GM12873 (cell line): Measurements from ENCODE around the gene SSBP2.

Experiments used
- TF ChIP-seq, protein P1 (sequence below): IDR thresholded peaks from 2 replicates; pipeline ENCODE4 v1.5.1; 2012; ENCODE audit warnings: low read depth, mild to moderate bottlenecking, moderate library complexity, low read length, control low read depth; ENCODE audit not compliant: insufficient read depth; ENCODE audit errors: missing control alignments

Gene SSBP2

DNA sequence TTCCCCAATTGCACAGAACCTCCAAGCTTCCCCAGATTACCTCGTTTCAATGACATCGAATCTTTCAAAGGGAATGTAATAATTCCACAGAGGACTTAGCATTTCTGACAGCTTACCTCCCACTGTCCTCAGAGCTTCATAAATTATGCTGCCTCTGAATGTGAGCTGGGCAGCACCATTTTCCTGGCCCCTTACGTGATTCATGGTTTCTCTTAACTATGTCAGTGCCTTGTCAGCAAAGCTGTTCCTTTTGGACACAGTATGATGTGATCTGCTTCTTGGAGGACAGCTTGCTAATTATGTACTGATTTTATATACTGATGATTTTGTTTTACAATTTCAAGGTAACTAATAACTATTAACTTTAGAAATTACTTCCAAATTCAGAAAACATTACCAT, 27.7 kb upstream of the SSBP2 start:
- TF ChIP-seq, protein P1, sequence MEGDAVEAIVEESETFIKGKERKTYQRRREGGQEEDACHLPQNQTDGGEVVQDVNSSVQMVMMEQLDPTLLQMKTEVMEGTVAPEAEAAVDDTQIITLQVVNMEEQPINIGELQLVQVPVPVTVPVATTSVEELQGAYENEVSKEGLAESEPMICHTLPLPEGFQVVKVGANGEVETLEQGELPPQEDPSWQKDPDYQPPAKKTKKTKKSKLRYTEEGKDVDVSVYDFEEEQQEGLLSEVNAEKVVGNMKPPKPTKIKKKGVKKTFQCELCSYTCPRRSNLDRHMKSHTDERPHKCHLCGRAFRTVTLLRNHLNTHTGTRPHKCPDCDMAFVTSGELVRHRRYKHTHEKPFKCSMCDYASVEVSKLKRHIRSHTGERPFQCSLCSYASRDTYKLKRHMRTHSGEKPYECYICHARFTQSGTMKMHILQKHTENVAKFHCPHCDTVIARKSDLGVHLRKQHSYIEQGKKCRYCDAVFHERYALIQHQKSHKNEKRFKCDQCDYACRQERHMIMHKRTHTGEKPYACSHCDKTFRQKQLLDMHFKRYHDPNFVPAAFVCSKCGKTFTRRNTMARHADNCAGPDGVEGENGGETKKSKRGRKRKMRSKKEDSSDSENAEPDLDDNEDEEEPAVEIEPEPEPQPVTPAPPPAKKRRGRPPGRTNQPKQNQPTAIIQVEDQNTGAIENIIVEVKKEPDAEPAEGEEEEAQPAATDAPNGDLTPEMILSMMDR: no peak

DNA sequence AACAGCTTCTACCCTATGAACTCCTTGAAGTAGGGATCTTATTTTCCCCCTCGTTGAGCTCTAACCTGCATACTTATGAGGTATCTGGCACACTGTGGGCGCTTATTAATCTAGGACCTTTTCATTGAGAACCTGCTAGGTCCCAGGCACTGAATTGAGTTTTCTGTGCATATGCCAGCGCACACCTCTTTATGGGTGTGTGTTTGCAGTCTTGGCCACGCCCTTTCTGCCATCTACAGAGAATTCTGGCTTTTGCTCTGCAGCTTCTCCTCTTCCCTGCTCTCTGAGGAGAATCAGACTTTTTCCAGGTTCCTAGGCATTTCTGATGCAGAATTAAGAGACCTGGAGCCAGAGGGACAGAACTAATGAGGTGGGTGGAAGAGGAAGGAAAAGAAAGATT, 25.4 kb upstream of the SSBP2 start:
- TF ChIP-seq, protein P1: no peak

DNA sequence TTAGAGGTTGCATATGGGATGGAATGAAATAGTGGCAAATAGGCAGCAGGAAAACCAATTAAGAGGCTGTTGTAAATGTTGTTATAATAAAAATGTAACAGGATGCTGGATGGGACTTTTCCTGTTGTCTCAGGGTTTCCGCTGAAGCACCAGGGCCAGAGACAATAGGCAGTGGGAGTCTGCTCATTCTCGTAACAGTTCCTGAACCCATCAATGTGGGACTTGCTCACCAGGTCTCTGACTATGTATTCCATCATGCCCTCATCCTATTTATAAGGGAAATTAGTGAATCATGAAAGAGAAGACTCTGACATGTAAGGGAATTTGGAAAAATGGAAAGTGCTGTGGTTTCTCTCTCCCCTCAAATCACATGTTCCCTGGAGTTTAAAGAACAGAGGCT, 23.5 kb upstream of the SSBP2 start:
- TF ChIP-seq, protein P1: no peak

DNA sequence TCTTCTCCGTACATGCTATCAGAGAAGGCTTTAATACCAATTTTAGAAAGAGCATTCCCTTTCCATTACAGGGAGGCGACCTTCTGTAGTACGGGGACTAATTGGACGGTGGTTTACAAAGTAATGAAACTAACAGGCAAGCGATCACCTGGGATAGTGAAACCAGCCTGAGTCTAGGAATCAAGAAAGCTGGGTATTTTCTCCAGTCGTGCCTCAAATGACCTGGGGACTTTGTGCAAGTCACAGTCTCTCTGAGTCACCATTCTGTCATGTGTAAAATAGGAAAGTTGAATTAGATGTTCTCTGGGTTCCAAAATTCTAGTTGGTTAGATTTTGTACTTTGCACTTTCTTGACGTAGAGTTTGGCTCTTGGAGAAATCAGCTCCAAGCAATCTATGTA, 22.7 kb upstream of the SSBP2 start:
- TF ChIP-seq, protein P1: no peak

DNA sequence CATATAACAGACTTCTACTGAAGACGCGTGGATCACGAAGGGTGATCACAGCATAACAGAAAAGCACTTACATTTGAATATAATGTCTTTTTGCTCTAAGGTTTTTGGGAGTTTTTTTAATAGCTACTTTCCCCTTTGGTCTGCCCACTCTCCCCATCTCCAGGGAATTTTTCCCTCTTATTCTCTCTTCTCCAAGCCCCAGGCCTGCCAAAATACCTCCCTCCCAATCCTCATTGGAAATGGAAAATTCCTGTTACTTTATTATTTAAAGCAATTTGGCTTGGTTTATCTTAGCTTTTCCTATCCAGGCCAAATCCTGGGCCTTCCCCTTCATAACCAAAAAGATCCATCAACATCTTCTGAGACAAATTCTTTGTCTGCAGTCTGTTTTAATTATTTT, 22.3 kb upstream of the SSBP2 start:
- TF ChIP-seq, protein P1: no peak

DNA sequence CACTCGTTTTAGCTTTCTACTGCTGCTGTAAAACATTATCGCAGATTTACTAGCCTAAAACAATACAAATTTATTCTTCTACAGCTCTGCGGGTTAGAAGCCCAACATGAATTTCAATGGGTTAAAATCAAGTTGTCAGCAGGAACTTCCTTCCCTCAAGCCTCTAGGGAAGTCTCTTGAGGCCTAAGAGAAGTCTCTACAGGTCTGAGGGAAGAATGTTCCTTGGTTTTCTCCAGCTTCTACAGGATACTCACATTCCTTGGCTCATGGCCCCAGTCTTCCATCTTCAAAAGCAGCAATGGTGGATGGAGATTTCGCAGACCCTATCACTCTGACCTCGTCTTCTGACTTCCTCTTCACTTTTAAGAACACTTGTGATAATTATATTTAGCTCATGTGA, 21.6 kb upstream of the SSBP2 start:
- TF ChIP-seq, protein P1: no peak

DNA sequence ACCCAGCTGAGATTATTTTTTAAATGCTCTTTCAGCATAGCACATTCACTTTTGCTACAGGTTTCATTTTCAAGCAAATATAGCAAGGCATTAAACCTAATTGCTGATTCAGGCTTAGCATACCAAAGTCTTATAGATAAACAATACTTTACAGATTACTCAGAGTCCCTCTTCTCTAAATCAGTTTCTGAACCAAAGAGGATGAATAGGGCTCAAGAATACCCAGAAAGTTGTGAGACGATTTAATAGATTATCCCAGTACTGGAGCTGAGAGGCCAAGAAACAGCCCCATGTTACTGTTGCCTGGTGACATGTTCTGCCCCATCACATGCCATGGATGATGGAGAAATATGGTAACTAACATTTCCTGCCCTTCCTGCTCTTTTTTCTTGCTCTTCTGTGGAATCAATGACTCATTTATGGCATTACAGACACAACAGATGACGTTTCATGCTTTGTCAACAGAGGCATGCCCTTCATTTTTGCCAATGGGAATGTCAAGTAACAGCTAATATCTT, 18.1 kb upstream of the SSBP2 start:
- TF ChIP-seq, protein P1: no peak
